OCI-LY3 (cell line): ENCODE results near the gene UBL4A.

ENCODE experiments used
- CTCF ChIP-seq: fragments of 200-600, 300-600 bp; sonication (generic); IDR thresholded peaks from 2 replicates; pipeline ENCODE4 v1.5.1; 2014; ENCODE audit warnings: antibody characterized with exemption, low read length, low read depth
- EZH2phosphoT487 ChIP-seq: fragments of 200-600 bp; shearing (Covaris generic); IDR thresholded peaks from 2 replicates; pipeline ENCODE4 v1.6.1; 2018; ENCODE audit warnings: antibody characterized with exemption, mixed run types, low read depth

GRCh38 chrX:154446430-154446829, 40.0 kb downstream of the UBL4A start:
- TF ChIP-seq EZH2phosphoT487 (no peak), CTCF (no peak)
